DOHH2 (cell line): ENCODE results near the gene SHB.

ENCODE experiments used
- CTCF ChIP-seq: fragments of 200-600 bp; sonication (generic); IDR thresholded peaks from one replicate; pipeline ENCODE4 v1.5.1; 2014; ENCODE audit warnings: antibody characterized with exemption, mild to moderate bottlenecking, low read depth, low read length; ENCODE audit not compliant: poor library complexity, severe bottlenecking
- EZH2phosphoT487 ChIP-seq: fragments of 200-600 bp; sonication (generic); IDR thresholded peaks from 2 replicates; pipeline ENCODE4 v1.6.1; 2017; ENCODE audit warnings: borderline replicate concordance, mild to moderate bottlenecking, antibody characterized with exemption, low read length, moderate library complexity, mixed read lengths

- TF ChIP-seq CTCF (no peak), EZH2phosphoT487 (no peak)
These were observed 39.0 kb downstream of the SHB start for GRCh38 chr9:38029915-38030638.
